UCSD-AML1 (cell line): Measurements from ENCODE around the gene CERS5.
"Not testable (repeated sequence)": the region's sequence is repeated elsewhere in the genome, so short reads cannot be mapped to it uniquely, and the experiment has no call there.

ENCODE experiments used
- DNase-seq: peaks from one replicate; lab custom pipeline; 2025; ENCODE audit not compliant: unreplicated experiment; lab: John Stamatoyannopoulos, UW

The CERS5 gene

GRCh38 chr12:50187084-50187900 is 20.1 kb upstream of the CERS5 start:
- DNase-seq: no peak

- DNase-seq: no peak
These were observed 19.5 kb upstream of the CERS5 start for GRCh38 chr12:50186681-50187080.

GRCh38 chr12:50185970-50186663 is 18.9 kb upstream of the CERS5 start:
- no peak for DNase-seq

GRCh38 chr12:50185301-50185895 is 18.2 kb upstream of the CERS5 start:
- no peak for DNase-seq

- no peak for DNase-seq
These were observed 17.1 kb upstream of the CERS5 start for GRCh38 chr12:50184261-50184660.

GRCh38 chr12:50182461-50182860 is 15.3 kb upstream of the CERS5 start:
- DNase-seq: no peak

GRCh38 chr12:50181691-50182090 is 14.5 kb upstream of the CERS5 start:
- no peak for DNase-seq

- DNase-seq: no peak
These were observed 8.5 kb upstream of the CERS5 start for GRCh38 chr12:50175716-50176026.

GRCh38 chr12:50174971-50175715 is 8.0 kb upstream of the CERS5 start:
- no peak for DNase-seq

- no peak for DNase-seq
These were observed 445 bp downstream of the CERS5 start for GRCh38 chr12:50166799-50167048.

GRCh38 chr12:50164963-50165362 is 2.2 kb downstream of the CERS5 start:
- no peak for DNase-seq

- DNase-seq: no peak
These were observed 4.9 kb downstream of the CERS5 start for GRCh38 chr12:50162230-50162629.

- no peak for DNase-seq
These were observed 6.5 kb downstream of the CERS5 start for GRCh38 chr12:50160643-50161042.

GRCh38 chr12:50157259-50157658 is 9.9 kb downstream of the CERS5 start:
- no peak for DNase-seq

GRCh38 chr12:50156641-50157040 is 10.5 kb downstream of the CERS5 start:
- no peak for DNase-seq

- not testable (repeated sequence) for DNase-seq
These were observed 12.2 kb downstream of the CERS5 start for GRCh38 chr12:50154947-50155346.

GRCh38 chr12:50151047-50151687 is 16.0 kb downstream of the CERS5 start:
- no peak for DNase-seq

GRCh38 chr12:50149311-50149710 is 17.9 kb downstream of the CERS5 start:
- no peak for DNase-seq

- DNase-seq: not testable (repeated sequence)
These were observed 19.2 kb downstream of the CERS5 start for GRCh38 chr12:50148011-50148410.

- no peak for DNase-seq
These were observed 19.9 kb downstream of the CERS5 start for GRCh38 chr12:50147281-50147680.

- DNase-seq: no peak
These were observed 21.7 kb downstream of the CERS5 start for GRCh38 chr12:50145439-50145838.
